ENCODE data around the gene RLN3.
"Not testable (repeated sequence)": the region's sequence is repeated elsewhere in the genome, so short reads cannot be mapped to it uniquely, and the experiment has no call there.

GRCh38 chr19:14047866-14048265 lies 19.9 kb downstream of the RLN3 start:
- TF ChIP-seq CTCF, POLR2A (IDR thresholded peaks at IDR 0.05): not testable (repeated sequence)

All from body of pancreas (tissue), 4 donors.